DMS153 treated with DMSO at 0.1 percent for 48 hours (cell line): Measurements from ENCODE around the gene SDK1.
"Not testable (repeated sequence)": the region's sequence is repeated elsewhere in the genome, so short reads cannot be mapped to it uniquely, and the experiment has no call there.

Source experiments
- DNase-seq: peaks from one replicate; lab custom pipeline; 2025; ENCODE audit not compliant: unreplicated experiment; lab: John Stamatoyannopoulos, UW

The SDK1 gene

GRCh38 chr7:4233621-4234497 lies 932.8 kb downstream of the SDK1 start:
- no peak for DNase-seq

GRCh38 chr7:4234498-4234855 lies 933.4 kb downstream of the SDK1 start:
- DNase-seq = no peak

GRCh38 chr7:4234886-4235285 lies 933.8 kb downstream of the SDK1 start:
- no peak for DNase-seq

- no peak for DNase-seq
Measured at GRCh38 chr7:4235596-4235995, 934.5 kb downstream of the SDK1 start.

- DNase-seq = no peak
Measured at GRCh38 chr7:4236389-4236788, 935.3 kb downstream of the SDK1 start.

- not testable (repeated sequence) for DNase-seq
Measured at GRCh38 chr7:4236873-4237272, 935.8 kb downstream of the SDK1 start.

GRCh38 chr7:4237296-4238235 lies 936.5 kb downstream of the SDK1 start:
- no peak for DNase-seq

- no peak for DNase-seq
Measured at GRCh38 chr7:4238861-4239260, 937.8 kb downstream of the SDK1 start.

- DNase-seq = no peak
Measured at GRCh38 chr7:4240042-4240441, 939.0 kb downstream of the SDK1 start.

GRCh38 chr7:4240520-4241303 lies 939.7 kb downstream of the SDK1 start:
- no peak for DNase-seq

- DNase-seq = no peak
Measured at GRCh38 chr7:4241304-4241612, 940.2 kb downstream of the SDK1 start.

- no peak for DNase-seq
Measured at GRCh38 chr7:4241791-4242190, 940.7 kb downstream of the SDK1 start.

- DNase-seq = no peak
Measured at GRCh38 chr7:4242706-4243105, 941.7 kb downstream of the SDK1 start.

- no peak for DNase-seq
Measured at GRCh38 chr7:4244041-4244440, 943.0 kb downstream of the SDK1 start.

GRCh38 chr7:4244635-4245034 lies 943.6 kb downstream of the SDK1 start:
- DNase-seq = no peak

- no peak for DNase-seq
Measured at GRCh38 chr7:4245135-4245865, 944.2 kb downstream of the SDK1 start.

- DNase-seq = no peak
Measured at GRCh38 chr7:4245866-4246470, 944.9 kb downstream of the SDK1 start.

GRCh38 chr7:4246536-4246935 lies 945.5 kb downstream of the SDK1 start:
- DNase-seq = no peak

- DNase-seq = no peak
Measured at GRCh38 chr7:4247106-4247876, 946.2 kb downstream of the SDK1 start.

- no peak for DNase-seq
Measured at GRCh38 chr7:4248295-4248694, 947.2 kb downstream of the SDK1 start.
